NOMO-1 treated with dmso at 0.1 percent for 144 hours (cell line): ENCODE data around the gene CHAF1A.

Experiments
- DNase-seq: peaks from one replicate; lab custom pipeline; 2025; ENCODE audit not compliant: unreplicated experiment; lab: John Stamatoyannopoulos, UW

CHAF1A gene

DNA sequence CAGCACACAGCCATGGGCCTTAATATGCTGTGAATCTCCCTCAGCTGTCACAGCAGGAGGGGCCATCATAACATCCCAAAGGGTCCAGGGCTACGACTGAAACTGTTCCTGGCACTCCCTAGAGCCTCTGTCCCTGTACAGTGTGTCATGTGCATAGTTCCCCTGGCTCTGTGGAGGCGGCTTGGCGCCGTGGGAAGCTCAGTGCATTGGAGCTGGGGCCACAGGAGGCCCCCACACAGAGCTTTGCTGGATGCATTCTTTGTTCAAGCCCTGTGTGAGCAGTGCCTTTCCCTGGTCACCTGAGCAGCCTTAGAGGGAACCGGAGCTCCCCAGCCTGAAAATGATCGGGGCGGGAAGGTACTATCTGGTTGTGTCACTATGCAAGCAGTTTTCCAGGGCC lies 33.8 kb downstream of the CHAF1A start:
- DNase-seq = no peak

DNA sequence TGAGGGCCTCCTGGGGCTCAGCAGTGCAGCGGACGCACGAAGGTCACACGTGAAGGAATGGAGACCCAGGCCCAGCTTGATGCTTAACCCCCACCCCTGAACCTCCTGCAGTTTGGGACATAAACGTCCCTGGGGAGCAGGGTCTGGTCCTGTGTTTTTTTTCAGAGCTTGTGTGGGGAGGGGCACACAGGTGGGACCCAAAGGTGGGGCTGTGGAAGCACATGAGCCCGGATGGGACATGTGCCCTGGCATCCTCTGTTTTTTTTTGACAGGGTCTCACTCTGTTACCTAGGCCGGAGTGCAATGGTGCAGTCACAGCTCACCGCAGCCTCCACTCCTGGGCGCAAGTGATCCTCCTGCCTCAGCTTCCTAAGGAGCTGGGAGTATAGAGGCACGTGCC lies 34.7 kb downstream of the CHAF1A start:
- no peak for DNase-seq

DNA sequence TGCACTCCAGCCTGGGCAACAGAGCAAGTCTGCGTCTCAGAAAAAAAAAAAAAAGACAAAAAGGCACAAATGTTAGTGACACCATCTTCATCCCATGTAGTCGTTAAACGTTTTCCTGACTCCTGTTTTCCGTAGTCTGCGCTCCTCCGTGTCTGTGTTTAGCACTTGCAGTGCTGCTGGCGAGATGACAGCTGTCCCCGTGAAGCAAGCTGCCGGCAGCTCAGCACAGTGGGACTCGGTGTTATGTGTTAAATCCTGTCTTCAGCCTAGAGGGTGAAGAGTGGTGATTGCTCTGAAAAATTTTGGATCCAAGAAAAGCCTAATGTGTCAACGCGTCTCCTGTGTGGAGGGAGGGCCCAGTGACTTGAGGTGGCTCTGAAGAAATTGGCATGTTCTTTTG lies 36.8 kb downstream of the CHAF1A start:
- no peak for DNase-seq

DNA sequence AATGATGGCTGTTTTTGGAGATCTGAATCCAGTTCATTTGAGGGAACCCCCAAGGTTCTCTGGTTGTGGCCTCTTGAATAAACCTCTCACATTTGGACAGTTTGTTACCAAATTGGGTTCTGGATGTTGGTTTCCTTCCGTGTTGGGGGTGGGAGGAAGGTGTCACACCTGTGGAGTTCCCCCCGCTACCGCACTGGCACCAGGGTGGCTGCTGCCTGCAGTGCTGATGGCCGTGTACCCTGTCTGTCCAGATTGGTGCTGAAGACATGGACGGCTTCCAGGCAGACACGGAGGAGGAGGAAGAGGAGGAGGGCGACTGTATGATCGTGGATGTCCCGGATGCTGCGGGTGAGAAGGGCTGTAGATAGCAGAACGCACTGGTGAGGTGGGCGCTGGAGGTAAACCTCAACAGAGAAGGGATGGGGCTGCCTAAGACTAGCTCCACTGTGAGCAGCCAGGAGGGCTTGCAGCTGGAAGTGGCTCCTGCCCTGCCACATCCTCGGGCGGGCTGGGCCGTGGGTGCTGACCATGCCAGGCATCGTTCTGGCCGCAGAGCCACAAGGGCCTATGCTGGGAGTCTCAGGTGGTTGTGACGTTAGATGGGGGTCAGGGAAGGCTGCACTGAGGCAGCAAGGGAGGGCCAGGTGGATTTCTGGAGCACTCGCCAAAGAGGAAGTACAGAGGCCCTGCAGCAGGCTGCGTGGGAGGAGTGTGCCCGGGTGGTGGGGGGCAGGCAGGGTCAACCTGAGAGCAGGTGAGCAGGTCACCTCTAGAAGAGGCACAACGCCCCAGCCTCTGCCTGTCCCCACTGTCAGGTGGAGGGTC lies 39.8 kb downstream of the CHAF1A start:
- DNase-seq = no peak

DNA sequence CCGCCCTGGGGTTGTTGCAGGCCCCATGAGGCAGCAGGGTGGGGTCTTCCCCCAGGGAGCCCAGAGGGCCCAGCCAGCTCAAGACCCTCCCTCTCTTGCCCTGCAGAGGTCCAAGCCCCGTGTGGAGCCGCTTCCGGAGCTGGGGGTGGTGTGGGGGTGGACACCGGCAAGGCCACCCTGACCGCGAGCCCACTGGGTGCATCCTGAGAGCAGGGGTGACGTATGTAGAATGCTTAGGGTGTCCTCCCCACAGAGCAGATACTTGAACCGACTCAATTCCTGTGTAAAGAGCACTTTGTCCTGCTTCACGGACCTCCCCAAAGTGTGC lies 40.3 kb downstream of the CHAF1A start:
- DNase-seq = no peak

DNA sequence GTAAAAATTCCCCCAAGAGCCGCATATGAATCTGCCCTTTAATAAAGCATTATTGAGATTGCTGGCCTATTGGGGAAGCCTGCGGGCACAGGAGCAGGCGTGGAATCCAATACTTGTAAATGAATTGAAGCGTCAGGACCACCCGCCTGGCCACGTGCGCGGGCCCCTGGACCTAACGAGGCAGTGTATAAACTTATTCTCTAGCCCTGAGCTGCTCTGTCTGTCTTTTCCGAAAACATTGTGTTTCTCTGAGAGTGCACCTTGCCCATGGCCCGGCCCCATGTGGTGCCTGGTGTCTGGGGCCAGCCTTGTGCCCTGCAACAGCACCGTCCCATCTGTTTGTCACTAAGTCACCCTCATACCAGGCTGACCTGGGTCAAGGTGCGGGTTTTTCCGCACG lies 40.7 kb downstream of the CHAF1A start:
- DNase-seq = no peak

DNA sequence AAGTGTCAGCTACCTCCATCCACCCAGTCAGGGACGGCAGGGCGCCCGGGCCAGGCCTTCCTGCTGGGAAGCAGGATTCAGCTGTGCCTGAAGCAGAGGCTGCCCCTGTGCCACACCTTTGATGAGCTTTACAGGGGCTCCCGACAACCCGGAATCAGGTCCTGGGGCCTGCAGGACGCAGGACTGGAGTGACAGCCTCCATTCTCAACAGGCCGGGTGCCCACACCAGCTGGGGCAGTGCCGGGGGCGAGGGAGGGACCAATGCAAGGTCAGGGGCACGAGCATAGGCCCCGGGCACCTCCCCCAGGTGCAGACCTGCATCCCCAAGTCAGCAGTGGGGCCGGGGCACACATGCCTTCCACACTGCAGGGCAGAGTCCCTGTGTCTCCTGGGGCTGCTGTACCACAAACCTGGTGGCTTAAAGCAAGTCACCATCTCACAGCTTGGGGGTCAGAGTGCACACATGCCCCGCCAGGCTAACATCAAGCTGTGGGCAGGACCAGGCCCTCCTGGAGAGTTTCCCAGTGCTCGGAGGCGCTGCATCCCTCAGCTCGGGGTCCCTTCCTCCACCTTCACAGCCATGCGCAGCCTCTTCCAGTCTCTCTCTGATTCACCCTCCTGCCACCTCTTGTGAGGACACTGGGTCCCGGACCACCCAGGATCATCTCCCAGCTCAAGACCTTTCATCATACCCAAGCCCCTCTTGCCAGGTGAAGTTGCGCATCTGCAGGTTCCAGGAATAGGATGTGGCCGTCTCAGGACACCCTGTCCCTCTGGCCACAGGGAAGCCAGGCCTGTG lies 41.7 kb downstream of the CHAF1A start:
- DNase-seq = no peak

DNA sequence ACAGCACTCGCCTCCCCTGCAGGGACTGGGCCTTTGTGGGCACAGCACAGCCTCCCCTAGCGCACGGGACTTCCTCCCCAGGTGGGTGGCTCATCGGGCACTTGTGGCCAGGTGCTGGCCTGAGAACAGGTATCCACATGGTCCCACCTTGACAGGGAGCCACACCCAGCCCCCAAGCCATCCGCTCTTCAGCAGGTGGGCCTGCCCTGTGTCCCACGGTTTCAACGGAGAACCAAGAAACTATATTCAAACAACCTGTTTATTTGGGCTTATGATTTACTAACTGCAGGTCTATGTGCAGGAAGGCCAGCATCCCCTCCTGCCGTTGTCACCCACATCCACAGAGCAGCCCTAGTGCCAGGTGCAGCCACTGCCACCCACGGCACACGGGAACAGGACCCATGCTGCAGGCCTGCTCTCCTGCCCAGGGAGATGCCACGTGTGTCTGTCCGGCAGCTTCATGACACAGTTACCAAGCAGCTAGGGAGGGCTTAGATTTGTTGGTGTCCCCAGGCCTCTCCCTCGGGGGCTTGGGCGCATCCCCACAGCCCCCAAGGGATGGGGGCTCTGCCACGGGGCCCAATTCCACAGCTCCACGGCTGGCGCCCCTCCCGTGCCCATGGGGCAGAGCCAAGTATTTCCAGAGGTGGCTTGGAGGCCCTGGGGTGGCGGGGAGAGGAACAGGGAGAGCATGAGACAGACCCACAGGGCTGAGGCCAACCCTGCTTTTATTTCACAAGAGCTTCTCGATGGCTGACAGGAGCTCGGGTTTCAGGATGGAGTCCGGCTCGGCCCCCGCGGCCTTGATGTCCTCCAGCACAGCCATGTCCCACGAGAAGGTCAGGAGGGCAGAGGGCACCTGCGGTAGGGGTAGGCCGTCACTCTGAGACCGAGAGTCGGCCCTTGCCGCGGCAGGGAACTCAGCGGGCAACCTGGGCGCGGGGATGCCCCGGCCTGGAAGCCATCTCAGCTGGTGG lies 42.6 kb downstream of the CHAF1A start:
- no peak for DNase-seq

DNA sequence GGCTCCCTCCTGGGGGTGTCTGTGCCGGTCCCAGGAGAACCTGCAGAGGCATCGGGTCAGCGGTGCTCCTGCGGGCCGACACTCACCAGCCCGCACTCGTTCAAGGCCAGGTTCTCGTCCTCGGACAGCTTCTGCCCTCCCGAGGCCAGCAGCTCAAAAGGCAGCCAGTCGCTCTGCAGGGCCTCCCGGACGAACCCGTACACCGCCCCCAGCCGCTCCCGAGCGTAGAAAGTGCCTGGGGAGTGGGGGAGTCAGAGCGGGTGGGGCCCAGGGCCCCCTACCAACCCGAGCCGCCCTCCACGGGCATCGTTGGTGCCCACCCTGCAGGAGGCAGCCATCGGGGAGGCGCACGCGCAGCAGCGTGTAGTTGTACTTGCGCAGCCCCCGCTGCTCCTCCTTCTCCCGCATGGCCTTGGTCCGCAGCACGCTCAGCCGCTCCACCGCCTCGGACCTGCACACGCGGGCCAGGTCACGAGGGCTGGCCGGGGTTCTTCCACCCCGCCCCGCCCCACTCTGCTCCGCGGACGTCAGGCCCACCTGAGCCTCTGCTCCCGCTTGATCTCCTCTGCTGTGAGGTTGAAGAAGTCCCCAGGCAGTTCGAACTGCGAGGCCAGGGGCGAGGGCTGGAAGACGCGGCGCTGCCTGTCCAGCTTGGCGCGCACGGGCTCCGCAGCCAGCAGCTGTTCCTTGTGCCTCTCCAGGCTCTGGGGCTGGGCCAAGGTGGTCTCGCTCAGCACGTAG lies 43.7 kb downstream of the CHAF1A start:
- DNase-seq = no peak

DNA sequence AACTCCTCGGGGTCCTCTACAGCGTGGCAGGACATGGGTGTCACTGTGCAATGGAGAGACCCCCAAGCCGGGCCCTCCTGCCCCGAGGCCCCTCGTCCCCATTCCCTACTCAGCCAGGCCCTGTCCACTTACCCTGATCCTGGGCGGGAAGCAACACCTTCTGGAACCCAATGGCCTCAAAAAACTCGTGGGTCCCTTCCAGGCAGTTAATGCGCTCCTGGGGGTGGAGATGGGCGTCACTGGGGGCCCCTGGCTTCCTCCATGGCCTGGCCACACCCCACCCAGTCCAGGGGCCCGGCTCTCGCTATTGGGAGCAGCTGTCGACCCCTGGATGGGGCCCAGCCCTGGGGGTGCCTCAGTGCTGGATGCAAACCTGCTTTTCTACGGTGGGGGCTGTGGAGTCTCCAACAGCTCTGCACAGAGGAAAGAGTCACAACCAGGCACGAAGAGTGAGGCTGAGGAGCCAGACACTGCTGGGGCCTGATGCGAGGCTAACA lies 44.3 kb downstream of the CHAF1A start:
- no peak for DNase-seq

DNA sequence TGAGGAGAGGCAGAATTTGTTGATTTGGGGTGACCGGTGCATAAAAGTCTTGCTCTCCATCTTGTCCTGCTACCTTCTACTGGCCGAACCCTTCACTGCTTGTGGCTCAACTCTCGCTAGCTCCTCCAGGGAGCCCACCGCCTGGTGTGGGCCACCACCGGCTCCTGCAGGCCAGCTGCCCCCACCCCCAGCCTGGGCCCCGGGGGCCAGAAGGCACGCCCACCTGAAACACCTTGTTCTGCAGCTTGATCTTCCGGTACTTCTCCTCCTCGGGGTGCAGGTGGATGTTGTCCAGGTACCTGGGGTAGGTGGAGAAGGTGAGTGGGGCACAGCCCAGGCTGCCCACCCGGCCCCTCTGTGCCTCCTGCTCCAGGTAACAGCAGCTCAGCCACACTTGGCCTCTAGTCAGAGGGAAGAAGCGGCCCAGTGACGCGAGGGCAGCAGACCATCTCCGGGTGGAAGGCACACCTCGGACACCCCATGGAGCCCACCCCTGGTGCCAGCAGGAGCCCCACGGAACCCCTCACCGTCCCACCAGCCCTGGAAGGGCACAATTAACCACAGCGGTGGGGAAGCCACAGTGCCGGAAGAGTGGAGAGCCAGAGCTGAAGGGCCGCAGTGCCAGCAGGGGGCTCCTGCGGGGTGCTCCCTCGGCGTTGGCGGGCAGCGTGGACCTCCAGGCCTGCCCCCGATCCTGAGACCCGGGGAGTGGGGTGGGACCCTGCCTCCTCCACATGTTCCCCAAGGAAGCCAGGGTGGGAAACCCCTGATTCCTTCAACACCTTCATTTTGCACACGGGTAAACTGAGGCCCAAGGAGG lies 45.1 kb downstream of the CHAF1A start:
- DNase-seq = no peak

DNA sequence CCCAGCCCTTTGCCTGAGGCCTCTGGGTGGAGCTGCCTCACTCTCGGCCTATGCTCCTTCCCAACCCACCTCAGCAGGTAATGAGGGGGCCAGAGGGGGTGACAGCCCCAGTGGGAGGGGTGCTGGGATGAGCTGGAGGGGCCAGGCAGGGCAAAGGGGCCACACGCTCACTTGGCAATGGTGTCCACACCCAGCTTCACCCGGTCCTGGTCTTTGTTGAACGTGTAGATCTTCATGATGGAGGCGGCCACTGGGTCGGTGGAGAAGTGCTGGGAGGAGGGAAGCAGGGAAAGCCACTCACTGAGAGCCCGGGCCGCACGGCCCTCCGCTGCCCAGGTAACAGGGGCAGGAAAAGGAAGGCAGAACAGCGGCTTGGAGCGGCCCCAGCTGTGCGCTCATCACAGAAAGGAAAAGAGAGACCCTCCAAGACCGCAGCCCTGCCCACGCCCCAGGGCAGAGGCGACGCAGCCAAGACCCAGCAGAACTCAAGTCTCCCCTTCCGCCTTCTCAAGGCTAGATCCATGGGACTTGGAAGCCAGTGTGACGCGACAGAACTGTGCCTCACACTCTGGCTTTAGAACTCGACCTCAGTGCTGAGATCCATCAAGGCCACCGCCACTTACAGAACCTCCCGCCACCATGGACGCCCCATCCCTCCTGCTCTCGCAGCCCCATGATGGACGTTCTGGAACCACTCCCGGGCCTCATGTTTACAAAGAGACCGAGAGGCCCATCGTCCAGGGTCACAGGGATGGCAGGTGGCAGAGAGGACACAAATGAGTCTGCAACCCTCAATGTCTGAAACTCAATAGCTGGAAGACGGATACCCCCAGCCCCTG lies 45.9 kb downstream of the CHAF1A start:
- no peak for DNase-seq

DNA sequence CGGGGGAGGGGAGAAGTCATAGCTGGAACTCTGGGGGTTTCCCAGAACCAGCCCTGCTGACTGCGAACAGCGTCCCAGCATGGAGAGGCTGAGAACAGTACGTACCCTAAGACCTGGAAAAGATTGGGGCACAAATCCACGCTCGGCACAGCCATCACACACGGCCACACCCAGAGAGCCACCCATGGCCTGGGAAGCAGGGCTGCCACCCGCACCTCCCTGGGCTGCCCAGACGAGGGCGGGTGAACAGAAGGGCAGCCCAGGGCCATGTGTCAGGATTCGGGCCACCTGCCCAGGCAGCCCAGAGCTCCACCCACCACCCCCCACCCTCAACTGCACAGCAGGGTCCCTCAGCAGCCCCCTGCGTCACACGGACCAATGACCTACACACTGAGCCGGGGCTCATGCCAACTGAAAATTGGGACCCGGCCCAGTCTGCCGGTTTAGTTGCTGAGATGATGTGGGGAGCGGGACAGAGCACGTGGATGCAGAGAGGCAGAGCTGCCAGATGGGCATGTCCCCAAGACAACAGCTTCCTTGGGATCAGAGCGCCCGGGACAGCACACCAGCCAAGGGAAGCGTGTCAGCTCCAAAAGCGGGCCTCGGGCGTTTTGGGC lies 46.7 kb downstream of the CHAF1A start:
- DNase-seq = no peak

DNA sequence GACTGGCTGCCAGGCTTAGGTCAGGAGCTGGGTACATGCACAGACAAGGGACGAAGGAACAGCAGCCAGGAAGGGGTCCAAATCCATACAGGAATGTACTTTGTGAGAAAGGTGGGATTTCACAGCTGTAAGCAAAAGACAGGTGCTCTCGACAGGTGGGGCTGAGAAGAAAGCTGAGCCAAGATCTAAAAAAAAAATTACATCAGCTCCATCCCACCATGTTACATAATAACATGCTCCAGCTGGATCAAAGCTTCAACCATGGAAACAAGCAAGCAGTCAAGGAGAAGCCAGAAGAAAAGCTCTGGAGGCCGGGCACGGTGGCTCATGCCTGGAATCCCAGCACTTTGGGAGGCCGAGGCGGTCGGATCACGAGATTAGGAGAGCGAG lies 47.2 kb downstream of the CHAF1A start:
- DNase-seq = no peak

DNA sequence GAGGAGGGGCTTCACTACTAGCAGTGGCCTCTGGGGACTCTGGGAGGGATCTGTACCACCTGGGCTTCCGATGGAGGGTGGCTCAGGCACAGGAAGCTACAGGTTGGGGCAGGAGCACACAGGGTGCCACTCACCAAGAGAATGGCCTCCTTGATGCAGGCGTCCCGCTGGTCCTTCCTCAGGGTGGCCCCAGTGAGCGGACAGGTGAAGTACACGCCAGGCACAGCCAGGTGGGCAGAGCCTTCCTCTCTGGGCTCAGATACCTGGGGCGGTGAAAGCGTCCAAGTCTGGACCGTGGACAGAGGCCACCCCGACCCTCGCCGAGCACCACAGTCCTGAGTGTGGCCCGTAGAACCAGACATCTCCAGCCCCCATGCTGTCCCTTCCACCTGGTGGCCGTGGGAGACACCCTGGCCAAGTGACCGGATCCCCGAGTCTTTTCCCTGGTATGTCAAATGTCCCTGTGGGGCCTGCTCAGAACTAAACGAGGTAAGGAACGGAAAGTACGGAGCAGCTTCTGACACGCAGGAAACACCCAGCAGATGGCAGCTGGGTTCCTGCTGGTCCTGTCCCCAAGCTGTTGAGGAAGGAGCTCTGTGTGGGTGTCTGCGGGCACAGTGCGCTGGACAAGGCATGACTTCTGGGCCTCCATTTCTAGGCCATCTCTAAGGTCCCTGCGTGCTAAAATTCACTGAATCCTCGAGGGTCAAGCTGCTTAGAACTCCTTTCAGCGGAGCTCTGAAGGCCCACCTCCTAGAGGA lies 50.0 kb downstream of the CHAF1A start:
- DNase-seq = no peak

DNA sequence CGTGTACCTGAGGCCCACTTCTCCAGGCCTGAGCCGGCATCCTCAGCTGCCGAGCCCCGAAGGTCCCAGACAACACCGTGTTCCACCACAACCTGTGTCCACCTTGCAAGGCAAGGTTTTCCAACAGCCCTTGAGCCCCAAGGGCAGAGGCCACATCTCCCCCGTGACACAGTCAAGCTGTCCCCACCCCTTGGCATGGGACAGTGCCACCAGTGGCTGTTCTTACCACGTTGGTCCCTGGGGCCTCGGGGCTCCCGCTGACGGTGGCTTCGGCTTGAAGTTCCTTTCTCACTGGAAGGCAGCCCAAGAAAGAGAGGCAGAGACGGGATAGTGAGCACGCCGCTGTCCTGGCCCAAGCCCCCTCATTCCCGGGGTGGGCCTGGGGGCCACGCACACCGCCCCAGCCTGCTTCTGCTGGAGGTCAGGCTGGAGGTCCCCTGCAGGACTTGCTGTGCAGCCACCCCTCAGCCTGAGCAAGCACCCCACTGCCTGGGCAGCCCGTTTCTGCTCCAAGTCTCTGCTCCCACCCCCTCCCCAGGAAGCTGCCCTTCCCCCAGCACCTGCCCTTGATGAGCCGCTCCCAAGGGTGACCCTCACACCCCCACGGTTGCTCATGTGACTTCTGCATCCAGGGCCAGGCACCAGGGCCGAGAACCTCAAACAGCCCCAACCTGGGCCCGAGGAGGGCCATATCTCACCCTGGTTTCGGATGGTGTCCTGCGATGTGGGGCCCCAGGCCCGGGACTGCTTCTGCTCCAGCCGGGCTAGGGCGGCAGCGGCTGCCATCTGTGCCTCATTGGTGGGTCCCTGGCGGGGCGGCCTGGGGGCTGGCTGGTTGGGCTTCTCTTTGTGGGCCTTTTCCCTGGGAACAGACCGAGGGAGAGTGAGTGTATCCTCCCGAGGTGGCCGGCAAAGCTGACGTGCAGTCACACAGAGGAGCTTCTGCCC lies 51.1 kb downstream of the CHAF1A start:
- DNase-seq = no peak
